KMS-11 (cell line): ENCODE data around the gene DUSP6.

ENCODE experiments used
- H2AFZ ChIP-seq: fragments of 200-600 bp; sonication (generic); 2 replicates; pipeline ENCODE4 v1.6.1; 2016; ENCODE audit warnings: antibody characterized with exemption, mixed run types, low read depth
- H3K27ac ChIP-seq: fragments of 200-600 bp; sonication (generic); 2 replicates; pipeline ENCODE4 v1.6.1; 2016; ENCODE audit warnings: mild to moderate bottlenecking, mixed run types
- H3K27me3 ChIP-seq: fragments of 200-600 bp; sonication (generic); 2 replicates; pipeline ENCODE4 v1.6.1; 2017; ENCODE audit warnings: mild to moderate bottlenecking, low read depth, mixed run types, moderate library complexity; ENCODE audit not compliant: insufficient read depth
- H3K36me3 ChIP-seq: fragments of 200-600 bp; sonication (generic); 2 replicates; pipeline ENCODE4 v1.6.1; 2017; ENCODE audit warnings: mild to moderate bottlenecking, mixed run types; ENCODE audit not compliant: insufficient read depth
- H3K4me1 ChIP-seq: fragments of 200-600 bp; sonication (generic); 2 replicates; pipeline ENCODE4 v1.6.1; 2016; ENCODE audit warnings: mild to moderate bottlenecking, low read depth, mixed run types; ENCODE audit not compliant: poor library complexity, severe bottlenecking
- H3K4me2 ChIP-seq: fragments of 200-600 bp; sonication (generic); 2 replicates; pipeline ENCODE4 v1.7.0; 2016; ENCODE audit warnings: mild to moderate bottlenecking, mixed run types
- H3K4me3 ChIP-seq: fragments of 200-600 bp; sonication (generic); IDR thresholded peaks from 2 replicates; pipeline ENCODE4 v1.6.1; 2017; ENCODE audit warnings: low read depth, low read length, mixed read lengths; ENCODE audit not compliant: insufficient read depth
- H3K79me2 ChIP-seq: fragments of 200-600 bp; sonication (generic); 2 replicates; pipeline ENCODE4 v1.6.1; 2016; ENCODE audit warnings: low read depth, mixed run types; ENCODE audit not compliant: insufficient read depth
- H3K9ac ChIP-seq: fragments of 200-600 bp; sonication (generic); 2 replicates; pipeline ENCODE4 v1.6.1; 2016; ENCODE audit warnings: mild to moderate bottlenecking, mixed run types
- H4K20me1 ChIP-seq: fragments of 200-600 bp; sonication (generic); 2 replicates; pipeline ENCODE4 v1.6.1; 2016; ENCODE audit warnings: mild to moderate bottlenecking, mixed run types; ENCODE audit not compliant: insufficient read depth
- CTCF ChIP-seq: fragments of 200-600 bp; sonication (generic); conservative IDR thresholded peaks from 2 replicates; pipeline ENCODE4 v1.6.1; 2017; ENCODE audit warnings: low read depth, mild to moderate bottlenecking, antibody characterized with exemption, low read length, moderate library complexity, mixed read lengths

DUSP6 gene

DNA sequence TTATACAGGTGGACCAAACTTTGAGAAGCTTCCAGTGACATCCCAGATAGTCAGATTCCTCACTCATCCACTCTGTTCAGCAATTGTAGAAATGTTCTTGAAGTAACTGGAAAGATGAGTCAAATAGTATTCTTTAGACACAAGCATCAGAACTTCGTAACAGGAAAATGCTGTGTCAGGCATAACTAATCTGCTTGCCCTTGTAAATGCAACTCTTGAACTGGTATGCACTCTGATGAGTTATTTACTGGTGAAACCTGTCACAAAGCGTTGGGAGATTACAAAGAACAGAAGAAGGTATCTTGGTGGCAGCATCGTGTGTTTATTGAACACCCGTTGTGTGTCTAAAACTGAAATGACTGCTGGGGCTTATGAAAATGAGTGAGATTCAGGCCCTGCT lies 10.8 kb upstream of the DUSP6 start:
- Histone ChIP-seq H3K79me2 (no peaks in the 10 kb centered on the region), H3K9ac (no peak overlapping the region), H3K36me3 (no peaks in the 10 kb centered on the region), H3K4me2 (no peak overlapping the region), H3K27me3 (no peaks in the 10 kb centered on the region), H4K20me1 (no peaks in the 10 kb centered on the region), H3K27ac (no peak overlapping the region), H2AFZ (no peak overlapping the region), H3K4me3 (no peak overlapping the region), H3K4me1 (no peaks in the 10 kb centered on the region)
- TF ChIP-seq CTCF: no peak

GRCh38 chr12:89359615-89360014 lies 7.3 kb upstream of the DUSP6 start:
- TF ChIP-seq CTCF: no peak
- H3K79me2 ChIP-seq: no peaks in the 10 kb centered on the region; the same call in 1 of the 2 replicates
- H3K9ac ChIP-seq: no peak overlapping the region
- no peaks in the 10 kb centered on the region for H3K36me3 ChIP-seq
- H3K27ac ChIP-seq: no peak overlapping the region
- H4K20me1 ChIP-seq: no peaks in the 10 kb centered on the region
- no peak overlapping the region for H2AFZ ChIP-seq
- no peak overlapping the region for H3K4me2 ChIP-seq
- peaks cover 9% of the 10 kb centered on the region for H3K4me1 ChIP-seq
- H3K27me3 ChIP-seq: no peaks in the 10 kb centered on the region
- H3K4me3 ChIP-seq: no peak overlapping the region

DNA sequence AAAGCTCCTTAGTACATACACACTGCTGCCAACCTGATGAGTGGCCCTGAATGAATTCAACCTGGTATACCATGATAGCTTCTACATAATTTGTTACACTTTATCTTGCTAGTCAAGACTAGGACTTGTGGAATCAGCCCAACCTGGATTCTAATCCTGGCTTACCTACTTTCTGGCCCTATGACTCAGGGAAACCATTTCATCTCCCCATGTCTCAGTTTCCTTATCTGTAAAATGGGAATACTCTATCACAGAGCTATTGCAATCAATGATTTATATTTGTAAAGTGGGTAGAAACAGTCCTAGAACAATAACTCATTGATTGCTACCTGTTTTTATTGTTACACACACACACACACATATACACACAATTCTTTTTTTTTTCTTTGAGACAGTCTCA lies 6.5 kb upstream of the DUSP6 start:
- Histone ChIP-seq H3K27me3 (no peaks in the 10 kb centered on the region), H3K36me3 (no peaks in the 10 kb centered on the region), H3K4me1 (peaks cover 11% of the 10 kb centered on the region), H3K27ac (no peak overlapping the region), H3K4me3 (no peak overlapping the region), H4K20me1 (no peaks in the 10 kb centered on the region), H2AFZ (no peak overlapping the region), H3K9ac (no peak overlapping the region), H3K4me2 (no peak overlapping the region), H3K79me2 (no peaks in the 10 kb centered on the region; the same call in 1 of the 2 replicates)
- TF ChIP-seq CTCF: no peak

GRCh38 chr12:89357297-89357730 lies 5.0 kb upstream of the DUSP6 start:
- peaks cover 11% of the 10 kb centered on the region for H3K4me1 ChIP-seq
- H3K9ac ChIP-seq: no peak overlapping the region
- no peak overlapping the region for H3K4me2 ChIP-seq
- H4K20me1 ChIP-seq: no peaks in the 10 kb centered on the region
- no peak for TF ChIP-seq CTCF
- H2AFZ ChIP-seq: no peak overlapping the region
- no peak overlapping the region for H3K4me3 ChIP-seq
- H3K36me3 ChIP-seq: no peaks in the 10 kb centered on the region
- no peaks in the 10 kb centered on the region for H3K27me3 ChIP-seq
- H3K27ac ChIP-seq: no peak overlapping the region
- H3K79me2 ChIP-seq: no peaks in the 10 kb centered on the region; the same call in 1 of the 2 replicates
